Renal pelvis (tissue), 12 donors: ENCODE measurements around the gene UBR2. TPM values are rescaled to one million over a fixed set of nuclear protein-coding genes. Genes with fewer than 3 reads are reported as not detected.

Experiments used
- DNase-seq: peaks from one replicate; pipeline ENCODE4 v3.0.0-alpha.2; 2013
- long read RNA-seq, 16 experiments: transcript quantifications; one replicate each; lab custom pipeline, GENCODE V29; 2026
- polyA plus RNA-seq, 3 donors: library from polyadenylated mRNA; unstranded; fragments of 120-200 nt; gene quantifications; one replicate each; pipeline ENCODE4 v1.2.1, GENCODE V29; 2013; ENCODE audit not compliant: insufficient read length in 3 of 3

UBR2 gene
- 10 to 100 TPM; 25.3 to 35.9 (median 30.7) TPM for polyA plus RNA-seq
- long read RNA-seq, donor 1: 0 reads
- long read RNA-seq, donor 2: 0 reads
- long read RNA-seq, donor 3, partial matches to known transcripts: 16 of 16 reads
- long read RNA-seq, donor 3, other reads (novel, unspliced or antisense): 0 of 16 reads
- long read RNA-seq, donor 4: 0 reads
- long read RNA-seq, donor 5: 0 reads
- long read RNA-seq, donor 6: 0 reads
- long read RNA-seq, donor 7, partial matches to known transcripts: 6 of 6 reads
- long read RNA-seq, donor 7, other reads (novel, unspliced or antisense): 0 of 6 reads
- long read RNA-seq, donor 8: 0 reads
- long read RNA-seq, donor 9: 0 reads
- long read RNA-seq, donor 10: 0 reads
- long read RNA-seq, donor 11: 0 reads
- long read RNA-seq, donor 12: 0 reads
- long read RNA-seq, donor 13: 0 reads
- long read RNA-seq, donor 14, partial matches to known transcripts: 6 of 6 reads
- long read RNA-seq, donor 14, other reads (novel, unspliced or antisense): 0 of 6 reads
- long read RNA-seq, donor 15: 0 reads
- long read RNA-seq, donor 16: 0 reads

GRCh38 chr6:42563697-42564505 lies at the start of gene UBR2:
Gene UBR2 (plus strand): TSS chr6:42564029. CDS start chr6:42564320, 291 bp downstream.
- peak; percentile 99 for DNase-seq

GRCh38 chr6:42514745-42515144 lies 49.1 kb upstream of the UBR2 start:
- no peak for DNase-seq

- no peak for DNase-seq
Observed at GRCh38 chr6:42519779-42520178, 44.0 kb upstream of the UBR2 start.

- no peak for DNase-seq
Observed at GRCh38 chr6:42520786-42521607, 42.8 kb upstream of the UBR2 start.

- DNase-seq: no peak
Observed at GRCh38 chr6:42522036-42522435, 41.8 kb upstream of the UBR2 start.

GRCh38 chr6:42522942-42523814 lies 40.7 kb upstream of the UBR2 start:
- no peak for DNase-seq

GRCh38 chr6:42525206-42525605 lies 38.6 kb upstream of the UBR2 start:
- no peak for DNase-seq

- DNase-seq: no peak
Observed at GRCh38 chr6:42526616-42527015, 37.2 kb upstream of the UBR2 start.

- no peak for DNase-seq
Observed at GRCh38 chr6:42527204-42527603, 36.6 kb upstream of the UBR2 start.

- DNase-seq: no peak
Observed at GRCh38 chr6:42530296-42530695, 33.5 kb upstream of the UBR2 start.

- DNase-seq: no peak
Observed at GRCh38 chr6:42530751-42531150, 33.1 kb upstream of the UBR2 start.

- peak; percentile 44 for DNase-seq
Observed at GRCh38 chr6:42532038-42532669, 31.7 kb upstream of the UBR2 start.

- no peak for DNase-seq
Observed at GRCh38 chr6:42533794-42534193, 30.0 kb upstream of the UBR2 start.

- DNase-seq: no peak
Observed at GRCh38 chr6:42537536-42537935, 26.3 kb upstream of the UBR2 start.

GRCh38 chr6:42539135-42539534 lies 24.7 kb upstream of the UBR2 start:
- no peak for DNase-seq

GRCh38 chr6:42545226-42545773 lies 18.5 kb upstream of the UBR2 start:
- DNase-seq: no peak

GRCh38 chr6:42547407-42548329 lies 16.2 kb upstream of the UBR2 start:
- DNase-seq: peak; percentile 85

GRCh38 chr6:42550277-42550676 lies 13.6 kb upstream of the UBR2 start:
- no peak for DNase-seq

GRCh38 chr6:42551217-42551616 lies 12.6 kb upstream of the UBR2 start:
- DNase-seq: no peak
